Rectal smooth muscle tissue (tissue), 1 donor: ENCODE data around the gene WNT16.

Source experiments
- H3K27ac ChIP-seq: one replicate; pipeline ENCODE4 v1.7.0; 2013; ENCODE audit warnings: low read depth, low read length, inconsistent platforms
- H3K27me3 ChIP-seq: one replicate; pipeline ENCODE4 v1.7.0; 2013; ENCODE audit warnings: low read length; ENCODE audit not compliant: control insufficient read depth, insufficient read depth
- H3K36me3 ChIP-seq: one replicate; pipeline ENCODE4 v1.7.0; 2013; ENCODE audit warnings: low read length; ENCODE audit not compliant: control insufficient read depth, insufficient read depth
- H3K4me1 ChIP-seq: one replicate; pipeline ENCODE4 v1.7.0; 2013; ENCODE audit warnings: low read length; ENCODE audit not compliant: control insufficient read depth, insufficient read depth
- H3K4me3 ChIP-seq: one replicate; pipeline ENCODE4 v1.7.0; 2013; ENCODE audit warnings: low read length
- H3K9ac ChIP-seq: one replicate; pipeline ENCODE4 v1.7.0; 2013; ENCODE audit warnings: low read length

The WNT16 gene

GRCh38 chr7:121297843-121298242 is 31.0 kb upstream of the WNT16 start:
- Histone ChIP-seq H3K27ac (no peak overlapping the region), H3K4me1 (no peaks in the 10 kb centered on the region), H3K36me3 (no peaks in the 10 kb centered on the region), H3K9ac (no peak overlapping the region), H3K4me3 (no peak overlapping the region), H3K27me3 (no peaks in the 10 kb centered on the region)

- Histone ChIP-seq H3K4me3 (no peak overlapping the region), H3K36me3 (no peaks in the 10 kb centered on the region), H3K4me1 (no peaks in the 10 kb centered on the region), H3K9ac (no peak overlapping the region), H3K27ac (no peak overlapping the region), H3K27me3 (no peaks in the 10 kb centered on the region)
These were observed 30.0 kb upstream of the WNT16 start for GRCh38 chr7:121298831-121299239.

GRCh38 chr7:121300685-121301420 is 27.9 kb upstream of the WNT16 start:
- Histone ChIP-seq H3K27ac (no peak overlapping the region), H3K4me1 (no peaks in the 10 kb centered on the region), H3K27me3 (no peaks in the 10 kb centered on the region), H3K36me3 (no peaks in the 10 kb centered on the region), H3K9ac (no peak overlapping the region), H3K4me3 (no peak overlapping the region)

GRCh38 chr7:121301446-121302213 is 27.2 kb upstream of the WNT16 start:
- Histone ChIP-seq H3K9ac (no peak overlapping the region), H3K36me3 (no peaks in the 10 kb centered on the region), H3K27me3 (no peaks in the 10 kb centered on the region), H3K4me1 (no peaks in the 10 kb centered on the region), H3K4me3 (no peak overlapping the region), H3K27ac (no peak overlapping the region)

GRCh38 chr7:121302214-121302745 is 26.5 kb upstream of the WNT16 start:
- no peak overlapping the region for H3K4me3 ChIP-seq

GRCh38 chr7:121303422-121304101 is 25.2 kb upstream of the WNT16 start:
- Histone ChIP-seq H3K9ac (no peak overlapping the region), H3K27ac (no peak overlapping the region), H3K4me3 (no peak overlapping the region), H3K4me1 (no peaks in the 10 kb centered on the region), H3K27me3 (no peaks in the 10 kb centered on the region), H3K36me3 (no peaks in the 10 kb centered on the region)

More at GRCh38 chr7:121302214-121302745, 26.5 kb upstream of the WNT16 start:
- H3K27me3 ChIP-seq = no peaks in the 10 kb centered on the region
- H3K27ac ChIP-seq = no peak overlapping the region
- H3K4me1 ChIP-seq = no peaks in the 10 kb centered on the region
- H3K9ac ChIP-seq = no peak overlapping the region
- H3K36me3 ChIP-seq = no peaks in the 10 kb centered on the region

GRCh38 chr7:121304102-121304658 is 24.6 kb upstream of the WNT16 start:
- Histone ChIP-seq H3K27me3 (no peaks in the 10 kb centered on the region), H3K27ac (no peak overlapping the region), H3K4me3 (no peak overlapping the region), H3K36me3 (no peaks in the 10 kb centered on the region), H3K4me1 (no peaks in the 10 kb centered on the region), H3K9ac (no peak overlapping the region)

- H3K36me3 ChIP-seq = no peaks in the 10 kb centered on the region
- no peak overlapping the region for H3K9ac ChIP-seq
- no peaks in the 10 kb centered on the region for H3K27me3 ChIP-seq
- H3K4me3 ChIP-seq = no peak overlapping the region
- H3K4me1 ChIP-seq = no peaks in the 10 kb centered on the region
- H3K27ac ChIP-seq = no peak overlapping the region
These were observed 23.7 kb upstream of the WNT16 start for GRCh38 chr7:121305109-121305508.

GRCh38 chr7:121306565-121306964 is 22.2 kb upstream of the WNT16 start:
- no peak overlapping the region for H3K4me3 ChIP-seq
- no peak overlapping the region for H3K9ac ChIP-seq
- no peaks in the 10 kb centered on the region for H3K36me3 ChIP-seq
- no peaks in the 10 kb centered on the region for H3K27me3 ChIP-seq
- H3K4me1 ChIP-seq = no peaks in the 10 kb centered on the region
- H3K27ac ChIP-seq = no peak overlapping the region

- H3K9ac ChIP-seq = no peak overlapping the region
- no peak overlapping the region for H3K27ac ChIP-seq
- H3K4me3 ChIP-seq = no peak overlapping the region
- H3K27me3 ChIP-seq = no peaks in the 10 kb centered on the region
- no peaks in the 10 kb centered on the region for H3K4me1 ChIP-seq
- no peaks in the 10 kb centered on the region for H3K36me3 ChIP-seq
These were observed 21.7 kb upstream of the WNT16 start for GRCh38 chr7:121307021-121307574.

GRCh38 chr7:121313220-121313792 is 15.5 kb upstream of the WNT16 start:
- H3K9ac ChIP-seq = no peak overlapping the region
- no peak overlapping the region for H3K4me3 ChIP-seq
- no peak overlapping the region for H3K27ac ChIP-seq
- no peaks in the 10 kb centered on the region for H3K27me3 ChIP-seq
- H3K36me3 ChIP-seq = no peaks in the 10 kb centered on the region
- H3K4me1 ChIP-seq = no peaks in the 10 kb centered on the region
